K562 (cell line): Measurements from ENCODE around the gene PLD1. TPM values are rescaled to one million over a fixed set of nuclear protein-coding genes. Genes with fewer than 3 reads are reported as not detected.
A peak's percentile ranks its signal among the peaks of the same experiment; 100 is the strongest.

Source experiments
- ATF7 ChIP-seq: fragments of 450-650 bp; IDR thresholded peaks from 2 replicates; pipeline ENCODE4 v1.7.1; 2014; ENCODE audit warnings: mild to moderate bottlenecking, moderate library complexity
- BDP1 ChIP-seq: IDR thresholded peaks from 3 replicates; pipeline ENCODE4 v1.6.1; 2011; ENCODE audit not compliant: insufficient read length, insufficient read depth
- BRD4 ChIP-seq: fragments of 200-600 bp; sonication (generic); IDR thresholded peaks from 2 replicates; pipeline ENCODE4 v1.6.1; 2017; ENCODE audit warnings: inconsistent platforms
- BRF1 ChIP-seq: IDR thresholded peaks from 3 replicates; pipeline ENCODE4 v1.6.1; 2011; ENCODE audit warnings: borderline replicate concordance, mild to moderate bottlenecking; ENCODE audit not compliant: insufficient read length; ENCODE audit errors: extremely low read depth
- CBX3 ChIP-seq, 2 experiments: IDR thresholded peaks; 1 replicate in 1 of 2; 2 replicates in 1 of 2; pipeline ENCODE4 v1.6.1; 2012; ENCODE audit warnings: inconsistent platforms in 2 of 2, low read length in 2 of 2, borderline replicate concordance in 1 of 2, control low read depth in 1 of 2
- KDM4B ChIP-seq, 2 experiments: fragments of 450-650 bp in 1 of 2; sonication (generic) in 1 of 2; IDR thresholded peaks; 2 replicates each; pipeline ENCODE4 v1.6.1; 2016 to 2017; ENCODE audit warnings: borderline replicate concordance in 2 of 2, antibody characterized with exemption in 1 of 2, low read depth in 1 of 2, mild to moderate bottlenecking in 1 of 2
- KLF10 ChIP-seq: fragments of 250-450 bp; sonication (Bioruptor Pico); IDR thresholded peaks from 2 replicates; pipeline ENCODE4 v1.6.1; 2021; ENCODE audit warnings: matching md5 sums
- MCM7 ChIP-seq, 2 experiments: fragments of 450-650 bp; IDR thresholded peaks; 2 replicates each; pipeline ENCODE4 v1.6.1; 2016 to 2018
- NR2C1 ChIP-seq, 2 experiments: fragments of 450-650 bp; IDR thresholded peaks; 2 replicates each; pipeline ENCODE4 v1.6.1; 2017; ENCODE audit warnings: mild to moderate bottlenecking in 2 of 2, antibody characterized with exemption in 1 of 2, inconsistent platforms in 1 of 2, missing compliant biosample characterization in 1 of 2, missing genetic modification characterization in 1 of 2
- RBM22 ChIP-seq: fragments of 200-400 bp; formaldehyde crosslinking; IDR thresholded peaks from 2 replicates; pipeline ENCODE4 v1.6.1; 2018; ENCODE audit warnings: low read length, low read depth; ENCODE audit not compliant: poor library complexity, severe bottlenecking
- RUNX1 ChIP-seq: sonication (generic); IDR thresholded peaks from 2 replicates; pipeline ENCODE4 v1.6.1; 2016; ENCODE audit warnings: antibody characterized with exemption, low read depth
- SREBF2 ChIP-seq: sonication (generic); formaldehyde crosslinking; IDR thresholded peaks from 2 replicates; pipeline ENCODE4 v1.4.0; 2020; ENCODE audit warnings: mild to moderate bottlenecking, missing genetic modification reagents
- YY1 ChIP-seq, 3 experiments: IDR thresholded peaks; 2 replicates each; pipeline ENCODE4 v1.6.1; 2011; ENCODE audit warnings: low read length in 2 of 3, mild to moderate bottlenecking in 2 of 3, moderate library complexity in 2 of 3, borderline replicate concordance in 1 of 3, control low read depth in 1 of 3, low read depth in 1 of 3; ENCODE audit not compliant: insufficient read depth in 3 of 3, insufficient replicate concordance in 2 of 3, control insufficient read depth in 1 of 3, insufficient read length in 1 of 3; ENCODE audit errors: extremely low read depth in 1 of 3
- ZBED1 ChIP-seq: IDR thresholded peaks from 2 replicates; pipeline ENCODE4 v1.6.1; 2014
- polyA plus RNA-seq, 8 experiments: library from polyadenylated mRNA; depleted of rRNA in 4 of 8; stranded (reverse) in 5 of 8; unstranded in 3 of 8; fragments of >200 nt; fragmentation: Nextera tagmentation in 2 of 8; fragmentation: Illumina TruSeq in 1 of 8; extraction: Ambion mirVana in 2 of 8; extraction: Trizol in 1 of 8; gene quantifications; 2 replicates each; pipeline versions ENCODE4 v1.2.1 to v1.2.3, GENCODE V29; 2011 to 2014; ENCODE audit warnings: inconsistent platforms in 1 of 8, missing spikeins in 1 of 8
- total RNA-seq, 7 experiments: library from RNA; depleted of rRNA in 6 of 7; stranded (reverse); fragments of >200 nt in 6 of 7; fragmentation: Illumina TruSeq in 2 of 7; extraction: Trizol in 2 of 7; gene quantifications; 2 replicates each; pipeline versions ENCODE4 v1.2.1 to v1.2.3, GENCODE V29; 2011 to 2021; ENCODE audit warnings: low replicate concordance in 1 of 7
- TF ChIP-seq, protein P1 (sequence below): fragments of 250-450 bp; sonication (Bioruptor Pico); IDR thresholded peaks from 2 replicates; pipeline ENCODE4 v1.8.0; 2022; ENCODE audit warnings: inconsistent platforms, mild to moderate bottlenecking, moderate library complexity, borderline replicate concordance
- TF ChIP-seq, protein P2 (sequence below): IDR thresholded peaks from 3 replicates; pipeline ENCODE4 v1.6.1; 2011; ENCODE audit warnings: borderline replicate concordance, mild to moderate bottlenecking, moderate library complexity; ENCODE audit not compliant: insufficient read length; ENCODE audit errors: extremely low read depth
- TF ChIP-seq, protein P3 (sequence below), 2 experiments: fragments of 450-650 bp in 1 of 2; sonication (generic) in 1 of 2; formaldehyde crosslinking in 1 of 2; IDR thresholded peaks in 1 of 2; conservative IDR thresholded peaks in 1 of 2; 2 replicates each; pipeline versions ENCODE4 v1.6.1 to v1.8.1; 2016 to 2023; ENCODE audit warnings: mild to moderate bottlenecking in 2 of 2, moderate library complexity in 2 of 2, inconsistent platforms in 1 of 2, missing genetic modification reagents in 1 of 2
- TF ChIP-seq, protein P4 (sequence below): sonication (generic); formaldehyde crosslinking; IDR thresholded peaks from 2 replicates; pipeline ENCODE4 v1.8.0; 2022; ENCODE audit warnings: mild to moderate bottlenecking, missing genetic modification reagents
- TF ChIP-seq, protein P5 (sequence below): fragments of 250-450 bp; sonication (Bioruptor Pico); IDR thresholded peaks from 2 replicates; pipeline ENCODE4 v1.5.0; 2021

Gene PLD1
- total and polyA plus RNA-seq, 9 of the 15 experiments (the other 6 are each of a cell fraction or from before 2014, with no cell fraction given): 8.4 to 26.1 (median 18.6) TPM

DNA sequence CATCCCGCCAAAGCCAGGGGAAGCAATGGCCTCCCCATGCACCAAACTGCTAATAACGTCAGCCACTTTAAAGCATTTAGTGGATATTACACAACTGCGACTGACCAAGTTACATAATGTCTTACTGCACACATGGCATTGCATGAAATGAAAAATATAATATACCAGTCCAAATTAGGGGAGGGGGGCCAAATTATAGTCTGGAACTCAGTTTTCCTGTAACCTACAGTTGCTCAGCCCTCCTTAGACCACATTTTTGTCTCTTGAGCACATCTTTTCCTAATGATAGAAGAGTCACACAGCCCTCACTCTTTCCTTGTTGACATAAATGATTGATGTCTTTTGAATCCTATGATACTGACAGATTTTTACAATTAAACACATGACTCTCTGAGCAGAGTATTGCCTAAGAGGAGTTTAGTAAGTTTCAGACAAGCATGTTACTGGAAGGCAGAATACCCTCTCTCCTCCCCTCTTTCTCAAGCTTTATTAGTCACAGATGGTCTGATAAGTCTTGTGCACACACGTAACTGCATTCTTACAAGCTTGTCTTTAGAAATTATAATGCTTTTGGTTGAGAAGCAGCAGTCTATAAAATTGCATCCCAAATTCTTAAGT, 1.1 kb upstream of the PLD1 start (continued):
- no peak for TF ChIP-seq RUNX1
- TF ChIP-seq CBX3 (IDR thresholded peaks at IDR 0.05; ENCODE audit: borderline replicate concordance in 1 of 2, low read length in 2 of 2): no peak
- TF ChIP-seq KLF10 (CRISPR knock-in tag): no peak
- no peak for TF ChIP-seq RBM22
- no peak for TF ChIP-seq BDP1
- no peak for TF ChIP-seq MCM7 (IDR thresholded peaks at IDR 0.05)
- TF ChIP-seq, protein P1, sequence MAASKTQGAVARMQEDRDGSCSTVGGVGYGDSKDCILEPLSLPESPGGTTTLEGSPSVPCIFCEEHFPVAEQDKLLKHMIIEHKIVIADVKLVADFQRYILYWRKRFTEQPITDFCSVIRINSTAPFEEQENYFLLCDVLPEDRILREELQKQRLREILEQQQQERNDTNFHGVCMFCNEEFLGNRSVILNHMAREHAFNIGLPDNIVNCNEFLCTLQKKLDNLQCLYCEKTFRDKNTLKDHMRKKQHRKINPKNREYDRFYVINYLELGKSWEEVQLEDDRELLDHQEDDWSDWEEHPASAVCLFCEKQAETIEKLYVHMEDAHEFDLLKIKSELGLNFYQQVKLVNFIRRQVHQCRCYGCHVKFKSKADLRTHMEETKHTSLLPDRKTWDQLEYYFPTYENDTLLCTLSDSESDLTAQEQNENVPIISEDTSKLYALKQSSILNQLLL (CRISPR knock-in tag): no peak
- TF ChIP-seq ZBED1: no peak
- TF ChIP-seq BRF1: no peak
- TF ChIP-seq, protein P2, sequence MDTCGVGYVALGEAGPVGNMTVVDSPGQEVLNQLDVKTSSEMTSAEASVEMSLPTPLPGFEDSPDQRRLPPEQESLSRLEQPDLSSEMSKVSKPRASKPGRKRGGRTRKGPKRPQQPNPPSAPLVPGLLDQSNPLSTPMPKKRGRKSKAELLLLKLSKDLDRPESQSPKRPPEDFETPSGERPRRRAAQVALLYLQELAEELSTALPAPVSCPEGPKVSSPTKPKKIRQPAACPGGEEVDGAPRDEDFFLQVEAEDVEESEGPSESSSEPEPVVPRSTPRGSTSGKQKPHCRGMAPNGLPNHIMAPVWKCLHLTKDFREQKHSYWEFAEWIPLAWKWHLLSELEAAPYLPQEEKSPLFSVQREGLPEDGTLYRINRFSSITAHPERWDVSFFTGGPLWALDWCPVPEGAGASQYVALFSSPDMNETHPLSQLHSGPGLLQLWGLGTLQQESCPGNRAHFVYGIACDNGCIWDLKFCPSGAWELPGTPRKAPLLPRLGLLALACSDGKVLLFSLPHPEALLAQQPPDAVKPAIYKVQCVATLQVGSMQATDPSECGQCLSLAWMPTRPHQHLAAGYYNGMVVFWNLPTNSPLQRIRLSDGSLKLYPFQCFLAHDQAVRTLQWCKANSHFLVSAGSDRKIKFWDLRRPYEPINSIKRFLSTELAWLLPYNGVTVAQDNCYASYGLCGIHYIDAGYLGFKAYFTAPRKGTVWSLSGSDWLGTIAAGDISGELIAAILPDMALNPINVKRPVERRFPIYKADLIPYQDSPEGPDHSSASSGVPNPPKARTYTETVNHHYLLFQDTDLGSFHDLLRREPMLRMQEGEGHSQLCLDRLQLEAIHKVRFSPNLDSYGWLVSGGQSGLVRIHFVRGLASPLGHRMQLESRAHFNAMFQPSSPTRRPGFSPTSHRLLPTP: no peak
- no peak; the same call in 1 of the 2 replicates for TF ChIP-seq ATF7
- TF ChIP-seq YY1 (IDR thresholded peaks at IDR 0.05; ENCODE audit: borderline replicate concordance in 1 of 3, control insufficient read depth in 1 of 3, extremely low read depth in 1 of 3, insufficient read depth in 3 of 3, insufficient read length in 1 of 3, insufficient replicate concordance in 2 of 3, low read depth in 1 of 3, low read length in 2 of 3): peak in 1 of 3 experiments; percentile 61
- TF ChIP-seq, protein P3, sequence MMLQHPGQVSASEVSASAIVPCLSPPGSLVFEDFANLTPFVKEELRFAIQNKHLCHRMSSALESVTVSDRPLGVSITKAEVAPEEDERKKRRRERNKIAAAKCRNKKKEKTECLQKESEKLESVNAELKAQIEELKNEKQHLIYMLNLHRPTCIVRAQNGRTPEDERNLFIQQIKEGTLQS (IDR thresholded peaks at IDR 0.05): 0 out of 2 replicates have a peak, but pooled peaks have one; percentile 54
- TF ChIP-seq, protein P3 (CRISPR knock-in tag; conservative IDR thresholded peaks at IDR 0.05): 0 out of 2 replicates have a peak, but pooled peaks have one; percentile 23
- TF ChIP-seq NR2C1 (IDR thresholded peaks at IDR 0.05): no peak
- no peak for TF ChIP-seq NR2C1 (tag; IDR thresholded peaks at IDR 0.05)
- TF ChIP-seq BRD4: no peak
- TF ChIP-seq KDM4B (IDR thresholded peaks at IDR 0.05; ENCODE audit: borderline replicate concordance in 2 of 2, low read depth in 1 of 2): no peak
- TF ChIP-seq, protein P4, sequence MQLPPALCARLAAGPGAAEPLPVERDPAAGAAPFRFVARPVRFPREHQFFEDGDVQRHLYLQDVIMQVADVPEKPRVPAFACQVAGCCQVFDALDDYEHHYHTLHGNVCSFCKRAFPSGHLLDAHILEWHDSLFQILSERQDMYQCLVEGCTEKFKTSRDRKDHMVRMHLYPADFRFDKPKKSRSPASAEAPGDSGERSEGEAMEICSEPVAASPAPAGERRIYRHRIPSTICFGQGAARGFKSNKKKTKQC (CRISPR knock-in tag): no peak
- no peak for TF ChIP-seq SREBF2
- TF ChIP-seq, protein P5, sequence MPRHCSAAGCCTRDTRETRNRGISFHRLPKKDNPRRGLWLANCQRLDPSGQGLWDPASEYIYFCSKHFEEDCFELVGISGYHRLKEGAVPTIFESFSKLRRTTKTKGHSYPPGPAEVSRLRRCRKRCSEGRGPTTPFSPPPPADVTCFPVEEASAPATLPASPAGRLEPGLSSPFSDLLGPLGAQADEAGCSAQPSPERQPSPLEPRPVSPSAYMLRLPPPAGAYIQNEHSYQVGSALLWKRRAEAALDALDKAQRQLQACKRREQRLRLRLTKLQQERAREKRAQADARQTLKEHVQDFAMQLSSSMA: no peak
